A549 (cell line): ENCODE measurements around the gene SCNN1B. TPM values are rescaled to one million over a fixed set of nuclear protein-coding genes. Genes with fewer than 3 reads are reported as not detected.

Source experiments
- ATAC-seq, 2 experiments: fragments of 200-7000 bp in 1 of 2; fragments of >200 bp in 1 of 2; cut with Nextera tagmentation in 1 of 2; cut with Tn5 transposase in 1 of 2; 3 replicates each; pipeline versions ENCODE4 v1.8.0 to v1.9.1; 2018 to 2020; ENCODE audit warnings: mild to moderate bottlenecking in 1 of 2, moderate library complexity in 1 of 2
- CTCF ChIA-PET: fragments of 300-600 bp; sonication (Branson Sonifier 250); formaldehyde crosslinking; extraction: SDS; loops from one replicate; lab custom pipeline; 2021; ENCODE audit warnings: antibody characterized with exemption, inconsistent platforms; lab: Yijun Ruan, JAX
- POLR2A ChIA-PET: fragments of 350-600 bp; formaldehyde crosslinking; extraction: SDS; loops from one replicate; lab custom pipeline; 2021; ENCODE audit warnings: antibody characterized with exemption, inconsistent platforms; lab: Yijun Ruan, JAX
- DNase-seq, 2 experiments: peaks; one replicate each; pipeline versions ENCODE4 v3.0.0 to v3.0.0-alpha.2; 2011 to 2016; ENCODE audit warnings: low read depth in 1 of 2, low spot score in 1 of 2
- FAIRE-seq: peaks from 2 replicates; lab custom pipeline; 2011; peaks lifted over from hg19 to GRCh38; lab: Jason Lieb, UNC
- H3K27ac ChIP-seq, 2 experiments: fragments of >200 bp; sonication (Bioruptor Twin); formaldehyde crosslinking; 3 replicates each; pipeline ENCODE4 v1.5.1; 2016 to 2017
- H3K4me1 ChIP-seq: fragments of >200 bp; sonication (Bioruptor Twin); formaldehyde crosslinking; 3 replicates; pipeline ENCODE4 v1.6.1; 2016
- H3K4me2 ChIP-seq: fragments of >200 bp; sonication (Bioruptor Twin); formaldehyde crosslinking; 3 replicates; pipeline ENCODE4 v1.6.1; 2016
- H3K4me3 ChIP-seq: fragments of >200 bp; sonication (Bioruptor Twin); formaldehyde crosslinking; 3 replicates; pipeline ENCODE4 v1.5.1; 2016
- H3K9me3 ChIP-seq: fragments of >200 bp; sonication (Bioruptor Twin); formaldehyde crosslinking; 3 replicates; pipeline ENCODE4 v1.6.1; 2016
- BHLHE40 ChIP-seq: IDR thresholded peaks from 2 replicates; pipeline ENCODE4 v1.6.1; 2012; ENCODE audit warnings: low read depth, low read length, inconsistent platforms
- EP300 ChIP-seq, 2 experiments: fragments of >200 bp; sonication (Bioruptor Twin); formaldehyde crosslinking; IDR thresholded peaks; 2 replicates in 1 of 2; 3 replicates in 1 of 2; pipeline ENCODE4 v1.6.1; 2016 to 2017
- JUN ChIP-seq, 2 experiments: fragments of >200 bp; sonication (Bioruptor Twin); formaldehyde crosslinking; IDR thresholded peaks; 2 replicates in 1 of 2; 3 replicates in 1 of 2; pipeline ENCODE4 v1.6.1; 2016 to 2017
- JUNB ChIP-seq: fragments of >200 bp; sonication (Bioruptor Twin); formaldehyde crosslinking; IDR thresholded peaks from 2 replicates; pipeline ENCODE4 v1.6.1; 2016
- KDM5A ChIP-seq: fragments of 200-600 bp; sonication (generic); IDR thresholded peaks from 2 replicates; pipeline ENCODE4 v1.6.1; 2016; ENCODE audit warnings: antibody characterized with exemption, mild to moderate bottlenecking
- NFE2L2 ChIP-seq: fragments of 150-350 bp; conservative IDR thresholded peaks from 2 replicates; pipeline ENCODE4 v1.6.1; 2014; ENCODE audit warnings: low read length
- RCOR1 ChIP-seq: fragments of 150-350 bp; IDR thresholded peaks from 2 replicates; pipeline ENCODE4 v1.6.1; 2014; ENCODE audit warnings: antibody characterized with exemption, low read length, low read depth
- RFX5 ChIP-seq: fragments of 450-650 bp; IDR thresholded peaks from 2 replicates; pipeline ENCODE4 v1.7.1; 2014; ENCODE audit warnings: antibody characterized with exemption, mild to moderate bottlenecking, moderate library complexity
- SREBF2 ChIP-seq: fragments of 450-650 bp; IDR thresholded peaks from 2 replicates; pipeline ENCODE4 v1.6.1; 2014; ENCODE audit warnings: mild to moderate bottlenecking, moderate library complexity
- ZC3H11A ChIP-seq: fragments of 450-650 bp; IDR thresholded peaks from 2 replicates; pipeline ENCODE4 v1.6.1; 2014; ENCODE audit warnings: antibody characterized with exemption, mild to moderate bottlenecking
- ZFP36 ChIP-seq: fragments of 450-650 bp; IDR thresholded peaks from 2 replicates; pipeline ENCODE4 v1.6.1; 2014; ENCODE audit warnings: borderline replicate concordance; ENCODE audit not compliant: partially characterized antibody
- WGBS: methylation state at CpG from one replicate; pipeline ENCODE4 v1.1.6; 2017; ENCODE audit errors: missing lambda C conversion rate; 5-methylcytosine and 5-hydroxymethylcytosine counted together
- polyA plus RNA-seq, 4 experiments: library from polyadenylated mRNA; depleted of rRNA in 3 of 4; stranded (reverse); fragments of >200 nt; fragmentation: RNase III in 1 of 4; extraction: RNeasy Plus Mini Kit Qiagen cat#74134 plus additional on column Dnase treatment in 1 of 4; gene quantifications; 2 replicates in 3 of 4; 3 replicates in 1 of 4; pipeline ENCODE4 v1.2.3, GENCODE V29; 2011 to 2017
- TF ChIP-seq, protein P1 (sequence below): fragments of 250-450 bp; sonication (Bioruptor Pico); IDR thresholded peaks from 2 replicates; pipeline ENCODE4 v1.5.0; 2020; ENCODE audit warnings: low read depth, mild to moderate bottlenecking, moderate library complexity
- TF ChIP-seq, protein P2 (sequence below): fragments of >200 bp; sonication (Bioruptor Twin); formaldehyde crosslinking; IDR thresholded peaks from 3 replicates; pipeline ENCODE4 v1.5.1; 2016
- TF ChIP-seq, protein P3 (sequence below): fragments of 150-350 bp; IDR thresholded peaks from 2 replicates; pipeline ENCODE4 v1.6.1; 2014; ENCODE audit warnings: low read depth, mild to moderate bottlenecking, low read length
- TF ChIP-seq, protein P4 (sequence below): fragments of 200-600 bp; sonication (generic); IDR thresholded peaks from 2 replicates; pipeline ENCODE4 v1.6.1; 2016; ENCODE audit warnings: antibody characterized with exemption, mild to moderate bottlenecking, moderate library complexity
- TF ChIP-seq, protein P5 (sequence below): IDR thresholded peaks from 2 replicates; pipeline ENCODE4 v1.6.1; 2012

The SCNN1B gene
- polyA plus RNA-seq, 2 of the 4 experiments (the other 2 are of a cell fraction), result 0.25 TPM; not detected in 1

DNA sequence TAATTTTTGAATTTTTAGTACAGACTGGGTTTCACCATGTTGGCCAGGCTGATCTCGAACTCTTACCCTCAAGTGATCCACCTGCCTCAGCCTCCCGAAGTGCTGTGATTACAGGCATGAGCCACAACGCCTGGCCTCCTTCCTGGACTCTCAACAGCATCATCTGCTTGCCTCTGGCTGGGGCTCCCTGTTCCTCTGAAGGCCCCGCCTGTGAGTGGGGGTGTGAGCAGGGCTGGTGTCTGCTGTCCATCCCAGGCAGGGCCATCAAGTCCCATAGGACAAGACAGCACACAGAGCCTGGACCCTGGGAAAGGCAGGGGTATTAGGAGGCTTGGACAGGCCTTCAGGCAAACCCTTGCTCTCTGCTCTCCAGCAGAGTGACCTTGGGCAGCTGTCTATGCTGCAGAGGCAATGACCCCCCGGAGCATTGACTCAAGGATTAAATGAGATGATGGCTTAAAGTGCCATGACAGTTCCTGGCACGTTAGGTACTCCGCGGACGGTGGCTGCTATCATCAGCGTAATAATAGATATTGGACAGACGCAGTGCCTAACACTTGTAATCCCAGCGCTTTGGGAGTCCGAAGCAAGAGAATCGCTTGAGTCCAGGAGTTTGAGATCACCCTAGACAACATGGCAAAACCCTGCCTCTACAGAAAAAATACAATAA, 19.2 kb downstream of the SCNN1B start (continued):
- TF ChIP-seq, protein P1, sequence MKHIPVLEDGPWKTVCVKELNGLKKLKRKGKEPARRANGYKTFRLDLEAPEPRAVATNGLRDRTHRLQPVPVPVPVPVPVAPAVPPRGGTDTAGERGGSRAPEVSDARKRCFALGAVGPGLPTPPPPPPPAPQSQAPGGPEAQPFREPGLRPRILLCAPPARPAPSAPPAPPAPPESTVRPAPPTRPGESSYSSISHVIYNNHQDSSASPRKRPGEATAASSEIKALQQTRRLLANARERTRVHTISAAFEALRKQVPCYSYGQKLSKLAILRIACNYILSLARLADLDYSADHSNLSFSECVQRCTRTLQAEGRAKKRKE (CRISPR knock-in tag), result no peak
- TF ChIP-seq RFX5, result no peak

DNA sequence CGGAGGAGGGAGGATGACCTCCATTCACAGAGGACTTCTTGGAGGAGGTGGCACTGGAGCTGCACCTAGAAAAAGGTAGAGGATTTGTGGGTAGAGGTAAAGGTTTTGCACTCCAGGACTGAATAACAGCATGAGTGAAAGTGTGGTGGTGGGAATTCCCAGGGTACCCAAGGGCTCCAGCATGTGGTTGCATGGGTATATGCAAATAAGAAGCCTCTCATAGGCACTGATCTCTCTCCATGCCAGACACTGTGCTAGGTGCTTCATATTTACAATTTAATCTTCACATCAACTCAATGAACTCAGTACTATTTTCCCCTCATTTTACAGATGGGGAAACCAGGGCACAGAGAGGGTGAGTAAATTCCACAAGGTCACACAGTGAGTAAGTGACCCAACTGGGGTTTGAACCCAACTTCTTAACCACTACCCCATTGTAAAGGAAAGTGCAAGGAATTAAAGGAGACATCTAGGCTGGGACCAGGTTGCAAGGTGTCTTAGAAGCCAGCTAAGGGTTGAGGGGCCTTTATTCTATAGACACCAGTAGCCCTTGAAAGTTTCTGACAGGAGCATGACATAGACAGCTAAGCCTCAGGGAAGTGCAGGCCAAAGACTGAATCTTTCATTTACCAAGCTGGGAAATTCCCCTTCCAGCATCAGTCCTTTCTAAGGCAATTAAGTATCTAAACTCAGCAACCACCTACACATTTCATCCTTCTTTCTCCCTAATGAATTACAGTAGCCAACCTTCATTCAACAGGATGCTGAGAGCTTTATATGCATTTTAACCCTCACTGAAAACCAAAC, 21.3 kb downstream of the SCNN1B start:
- DNase-seq (no peak), FAIRE-seq (no peak), ATAC-seq (no peak)
- Histone ChIP-seq H3K4me2 (no peak overlapping the region), H3K4me1 (peaks cover 19% of the 10 kb centered on the region; the same call in 2 of the 3 replicates), H3K27ac (no peak overlapping the region), H3K9me3 (no peaks in the 10 kb centered on the region), H3K4me3 (no peak overlapping the region)
- ChIA-PET CTCF (interaction anchor here (0.6 to 2.1 kb wide), 3 partner anchors 28 to 1582 kb away, joined by 3 to 5 read pairs (median 3); no protein-coding TSS in a partner anchor), POLR2A (no interaction called here)
- TF ChIP-seq ZFP36, result peak; percentile 38
- TF ChIP-seq, protein P2, sequence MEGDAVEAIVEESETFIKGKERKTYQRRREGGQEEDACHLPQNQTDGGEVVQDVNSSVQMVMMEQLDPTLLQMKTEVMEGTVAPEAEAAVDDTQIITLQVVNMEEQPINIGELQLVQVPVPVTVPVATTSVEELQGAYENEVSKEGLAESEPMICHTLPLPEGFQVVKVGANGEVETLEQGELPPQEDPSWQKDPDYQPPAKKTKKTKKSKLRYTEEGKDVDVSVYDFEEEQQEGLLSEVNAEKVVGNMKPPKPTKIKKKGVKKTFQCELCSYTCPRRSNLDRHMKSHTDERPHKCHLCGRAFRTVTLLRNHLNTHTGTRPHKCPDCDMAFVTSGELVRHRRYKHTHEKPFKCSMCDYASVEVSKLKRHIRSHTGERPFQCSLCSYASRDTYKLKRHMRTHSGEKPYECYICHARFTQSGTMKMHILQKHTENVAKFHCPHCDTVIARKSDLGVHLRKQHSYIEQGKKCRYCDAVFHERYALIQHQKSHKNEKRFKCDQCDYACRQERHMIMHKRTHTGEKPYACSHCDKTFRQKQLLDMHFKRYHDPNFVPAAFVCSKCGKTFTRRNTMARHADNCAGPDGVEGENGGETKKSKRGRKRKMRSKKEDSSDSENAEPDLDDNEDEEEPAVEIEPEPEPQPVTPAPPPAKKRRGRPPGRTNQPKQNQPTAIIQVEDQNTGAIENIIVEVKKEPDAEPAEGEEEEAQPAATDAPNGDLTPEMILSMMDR, result no peak
- 100% methylated on average over 1 of the region's 1 CpG for WGBS

DNA sequence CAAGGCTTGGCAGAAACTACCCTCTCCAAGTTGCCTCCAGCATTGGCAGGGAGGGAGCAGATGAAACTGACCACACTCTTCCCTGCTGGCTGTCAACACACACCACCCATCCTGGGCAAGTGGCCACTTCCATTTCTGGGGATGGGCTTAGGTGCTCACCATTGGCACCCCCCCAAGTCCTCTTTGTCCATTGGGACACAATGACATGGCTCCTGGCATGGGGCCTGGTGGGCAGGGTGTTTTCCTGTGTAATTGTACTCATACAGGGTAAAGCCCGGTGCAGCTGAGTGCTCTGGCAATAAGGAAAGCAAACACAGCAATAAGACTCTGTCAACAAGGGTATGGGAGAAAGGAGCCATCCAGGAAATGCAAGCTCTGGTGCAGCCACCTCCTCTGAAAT, 22.6 kb downstream of the SCNN1B start:
- DNase-seq (peak in 1 of 2 experiments; percentile 73), ATAC-seq (peak; percentile 62 to 91), FAIRE-seq (no peak)
- Histone ChIP-seq H3K27ac (no peak overlapping the region; a peak in 1 of 6 replicates), H3K4me1 (peaks cover 19% of the 10 kb centered on the region; the same call in 2 of the 3 replicates), H3K4me3 (no peak overlapping the region), H3K9me3 (no peaks in the 10 kb centered on the region), H3K4me2 (peak overlapping the region; percentile 53; the same call in 2 of the 3 replicates)
- CTCF ChIA-PET, result interaction anchor here (1.3 to 2.1 kb wide), 3 partner anchors 10 to 111 kb away, joined by 4 to 5 read pairs (median 4); no protein-coding TSS in a partner anchor
- 0% methylated on average over 1 of the region's 1 CpG for WGBS
- TF ChIP-seq, protein P2, result no peak
- no peak for TF ChIP-seq BHLHE40
- TF ChIP-seq, protein P3, sequence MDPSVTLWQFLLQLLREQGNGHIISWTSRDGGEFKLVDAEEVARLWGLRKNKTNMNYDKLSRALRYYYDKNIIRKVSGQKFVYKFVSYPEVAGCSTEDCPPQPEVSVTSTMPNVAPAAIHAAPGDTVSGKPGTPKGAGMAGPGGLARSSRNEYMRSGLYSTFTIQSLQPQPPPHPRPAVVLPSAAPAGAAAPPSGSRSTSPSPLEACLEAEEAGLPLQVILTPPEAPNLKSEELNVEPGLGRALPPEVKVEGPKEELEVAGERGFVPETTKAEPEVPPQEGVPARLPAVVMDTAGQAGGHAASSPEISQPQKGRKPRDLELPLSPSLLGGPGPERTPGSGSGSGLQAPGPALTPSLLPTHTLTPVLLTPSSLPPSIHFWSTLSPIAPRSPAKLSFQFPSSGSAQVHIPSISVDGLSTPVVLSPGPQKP, result no peak
- TF ChIP-seq SREBF2, result no peak
- TF ChIP-seq ZC3H11A, result no peak
- TF ChIP-seq ZFP36, result no peak
- no peak for TF ChIP-seq NFE2L2
- no peak for TF ChIP-seq RCOR1
- no peak for TF ChIP-seq EP300 (IDR thresholded peaks at IDR 0.05)
- TF ChIP-seq, protein P4, sequence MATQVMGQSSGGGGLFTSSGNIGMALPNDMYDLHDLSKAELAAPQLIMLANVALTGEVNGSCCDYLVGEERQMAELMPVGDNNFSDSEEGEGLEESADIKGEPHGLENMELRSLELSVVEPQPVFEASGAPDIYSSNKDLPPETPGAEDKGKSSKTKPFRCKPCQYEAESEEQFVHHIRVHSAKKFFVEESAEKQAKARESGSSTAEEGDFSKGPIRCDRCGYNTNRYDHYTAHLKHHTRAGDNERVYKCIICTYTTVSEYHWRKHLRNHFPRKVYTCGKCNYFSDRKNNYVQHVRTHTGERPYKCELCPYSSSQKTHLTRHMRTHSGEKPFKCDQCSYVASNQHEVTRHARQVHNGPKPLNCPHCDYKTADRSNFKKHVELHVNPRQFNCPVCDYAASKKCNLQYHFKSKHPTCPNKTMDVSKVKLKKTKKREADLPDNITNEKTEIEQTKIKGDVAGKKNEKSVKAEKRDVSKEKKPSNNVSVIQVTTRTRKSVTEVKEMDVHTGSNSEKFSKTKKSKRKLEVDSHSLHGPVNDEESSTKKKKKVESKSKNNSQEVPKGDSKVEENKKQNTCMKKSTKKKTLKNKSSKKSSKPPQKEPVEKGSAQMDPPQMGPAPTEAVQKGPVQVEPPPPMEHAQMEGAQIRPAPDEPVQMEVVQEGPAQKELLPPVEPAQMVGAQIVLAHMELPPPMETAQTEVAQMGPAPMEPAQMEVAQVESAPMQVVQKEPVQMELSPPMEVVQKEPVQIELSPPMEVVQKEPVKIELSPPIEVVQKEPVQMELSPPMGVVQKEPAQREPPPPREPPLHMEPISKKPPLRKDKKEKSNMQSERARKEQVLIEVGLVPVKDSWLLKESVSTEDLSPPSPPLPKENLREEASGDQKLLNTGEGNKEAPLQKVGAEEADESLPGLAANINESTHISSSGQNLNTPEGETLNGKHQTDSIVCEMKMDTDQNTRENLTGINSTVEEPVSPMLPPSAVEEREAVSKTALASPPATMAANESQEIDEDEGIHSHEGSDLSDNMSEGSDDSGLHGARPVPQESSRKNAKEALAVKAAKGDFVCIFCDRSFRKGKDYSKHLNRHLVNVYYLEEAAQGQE, result no peak
- TF ChIP-seq JUNB, result no peak
- TF ChIP-seq KDM5A, result no peak
- TF ChIP-seq, protein P5, sequence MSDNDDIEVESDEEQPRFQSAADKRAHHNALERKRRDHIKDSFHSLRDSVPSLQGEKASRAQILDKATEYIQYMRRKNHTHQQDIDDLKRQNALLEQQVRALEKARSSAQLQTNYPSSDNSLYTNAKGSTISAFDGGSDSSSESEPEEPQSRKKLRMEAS, result no peak
- TF ChIP-seq JUN (IDR thresholded peaks at IDR 0.05), result no peak
- POLR2A ChIA-PET, result no interaction called here
